Measurements from ENCODE around the gene FCHSD2.
"Not testable (repeated sequence)": the region's sequence is repeated elsewhere in the genome, so short reads cannot be mapped to it uniquely, and the experiment has no call there.

The FCHSD2 gene

GRCh38 chr11:73047773-73048371 is 94.2 kb downstream of the FCHSD2 start:
- Histone ChIP-seq H3K9ac (ENCODE audit: low read depth in 1 of 2, low read length in 2 of 2) (no peak overlapping the region), H3K27ac (ENCODE audit: low read depth in 2 of 2, low read length in 2 of 2) (peak overlapping the region; percentile 21 to 46), H3K4me1 (ENCODE audit: control insufficient read depth in 2 of 2, insufficient read depth in 2 of 2, low read length in 2 of 2) (peaks cover 2 to 6% of the 10 kb centered on the region in 2 donors)

GRCh38 chr11:73040046-73040445 is 102.1 kb downstream of the FCHSD2 start:
- Histone ChIP-seq H3K27me3 (ENCODE audit: control insufficient read depth in 2 of 2, insufficient read depth in 2 of 2, low read length in 2 of 2) (no peaks in the 10 kb centered on the region), H3K9ac (ENCODE audit: low read depth in 1 of 2, low read length in 2 of 2) (no peak overlapping the region), H3K9me3 (ENCODE audit: control insufficient read depth in 2 of 2, low read length in 2 of 2) (no peaks in the 10 kb centered on the region), H3K27ac (ENCODE audit: low read depth in 2 of 2, low read length in 2 of 2) (no peak overlapping the region), H3K4me1 (ENCODE audit: control insufficient read depth in 2 of 2, insufficient read depth in 2 of 2, low read length in 2 of 2) (no peaks in the 10 kb centered on the region), H3K36me3 (ENCODE audit: control insufficient read depth in 2 of 2, insufficient read depth in 2 of 2, low read length in 2 of 2) (no peaks in the 10 kb centered on the region), H3K4me3 (ENCODE audit: low read length in 2 of 2) (no peak overlapping the region)

More at GRCh38 chr11:73047773-73048371, 94.2 kb downstream of the FCHSD2 start:
- Histone ChIP-seq H3K36me3 (ENCODE audit: control insufficient read depth in 2 of 2, insufficient read depth in 2 of 2, low read length in 2 of 2) (no peaks in the 10 kb centered on the region), H3K27me3 (ENCODE audit: control insufficient read depth in 2 of 2, insufficient read depth in 2 of 2, low read length in 2 of 2) (no peaks in the 10 kb centered on the region), H3K9me3 (ENCODE audit: control insufficient read depth in 2 of 2, low read length in 2 of 2) (no peaks in the 10 kb centered on the region), H3K4me3 (ENCODE audit: low read length in 2 of 2) (peak overlapping the region in 1 of 2 donors; percentile 34)

- Histone ChIP-seq H3K9me3 (ENCODE audit: control insufficient read depth in 2 of 2, low read length in 2 of 2) (no peaks in the 10 kb centered on the region), H3K27me3 (ENCODE audit: control insufficient read depth in 2 of 2, insufficient read depth in 2 of 2, low read length in 2 of 2) (no peaks in the 10 kb centered on the region), H3K27ac (ENCODE audit: low read depth in 2 of 2, low read length in 2 of 2) (no peak overlapping the region), H3K4me3 (ENCODE audit: low read length in 2 of 2) (no peak overlapping the region), H3K4me1 (ENCODE audit: control insufficient read depth in 2 of 2, insufficient read depth in 2 of 2, low read length in 2 of 2) (peaks cover 0 to 4% of the 10 kb centered on the region in 2 donors), H3K36me3 (ENCODE audit: control insufficient read depth in 2 of 2, insufficient read depth in 2 of 2, low read length in 2 of 2) (no peaks in the 10 kb centered on the region), H3K9ac (ENCODE audit: low read depth in 1 of 2, low read length in 2 of 2) (no peak overlapping the region)
Observed at GRCh38 chr11:73034777-73035176, 107.3 kb downstream of the FCHSD2 start.

- Histone ChIP-seq H3K27ac (ENCODE audit: low read depth in 2 of 2, low read length in 2 of 2) (no peak overlapping the region), H3K4me1 (ENCODE audit: control insufficient read depth in 2 of 2, insufficient read depth in 2 of 2, low read length in 2 of 2) (peaks cover 0 to 4% of the 10 kb centered on the region in 2 donors), H3K4me3 (ENCODE audit: low read length in 2 of 2) (no peak overlapping the region), H3K9me3 (ENCODE audit: control insufficient read depth in 2 of 2, low read length in 2 of 2) (no peaks in the 10 kb centered on the region), H3K36me3 (ENCODE audit: control insufficient read depth in 2 of 2, insufficient read depth in 2 of 2, low read length in 2 of 2) (no peaks in the 10 kb centered on the region), H3K9ac (ENCODE audit: low read depth in 1 of 2, low read length in 2 of 2) (no peak overlapping the region), H3K27me3 (ENCODE audit: control insufficient read depth in 2 of 2, insufficient read depth in 2 of 2, low read length in 2 of 2) (no peaks in the 10 kb centered on the region)
Observed at GRCh38 chr11:73034331-73034730, 107.8 kb downstream of the FCHSD2 start.

GRCh38 chr11:73030130-73030529 is 112.0 kb downstream of the FCHSD2 start:
- Histone ChIP-seq H3K27me3 (ENCODE audit: control insufficient read depth in 2 of 2, insufficient read depth in 2 of 2, low read length in 2 of 2) (no peaks in the 10 kb centered on the region), H3K9ac (ENCODE audit: low read depth in 1 of 2, low read length in 2 of 2) (no peak overlapping the region), H3K9me3 (ENCODE audit: control insufficient read depth in 2 of 2, low read length in 2 of 2) (no peaks in the 10 kb centered on the region), H3K4me1 (ENCODE audit: control insufficient read depth in 2 of 2, insufficient read depth in 2 of 2, low read length in 2 of 2) (peaks cover 0 to 4% of the 10 kb centered on the region in 2 donors), H3K4me3 (ENCODE audit: low read length in 2 of 2) (no peak overlapping the region), H3K27ac (ENCODE audit: low read depth in 2 of 2, low read length in 2 of 2) (no peak overlapping the region), H3K36me3 (ENCODE audit: control insufficient read depth in 2 of 2, insufficient read depth in 2 of 2, low read length in 2 of 2) (no peaks in the 10 kb centered on the region)

- no peak overlapping the region for H3K4me3 ChIP-seq (ENCODE audit: low read length in 2 of 2)
- no peak overlapping the region for H3K9ac ChIP-seq (ENCODE audit: low read depth in 1 of 2, low read length in 2 of 2)
- H3K27me3 ChIP-seq (ENCODE audit: control insufficient read depth in 2 of 2, insufficient read depth in 2 of 2, low read length in 2 of 2), result no peaks in the 10 kb centered on the region
- H3K9me3 ChIP-seq (ENCODE audit: control insufficient read depth in 2 of 2, low read length in 2 of 2), result no peaks in the 10 kb centered on the region
- H3K36me3 ChIP-seq (ENCODE audit: control insufficient read depth in 2 of 2, insufficient read depth in 2 of 2, low read length in 2 of 2), result no peaks in the 10 kb centered on the region
- no peak overlapping the region for H3K27ac ChIP-seq (ENCODE audit: low read depth in 2 of 2, low read length in 2 of 2)
- H3K4me1 ChIP-seq (ENCODE audit: control insufficient read depth in 2 of 2, insufficient read depth in 2 of 2, low read length in 2 of 2), result no peaks in the 10 kb centered on the region
Observed at GRCh38 chr11:73029403-73029802, 112.7 kb downstream of the FCHSD2 start.

- Histone ChIP-seq H3K9ac (ENCODE audit: low read depth in 1 of 2, low read length in 2 of 2) (no peak overlapping the region), H3K36me3 (ENCODE audit: control insufficient read depth in 2 of 2, insufficient read depth in 2 of 2, low read length in 2 of 2) (no peaks in the 10 kb centered on the region), H3K27me3 (ENCODE audit: control insufficient read depth in 2 of 2, insufficient read depth in 2 of 2, low read length in 2 of 2) (no peaks in the 10 kb centered on the region), H3K4me3 (ENCODE audit: low read length in 2 of 2) (no peak overlapping the region), H3K9me3 (ENCODE audit: control insufficient read depth in 2 of 2, low read length in 2 of 2) (no peaks in the 10 kb centered on the region), H3K27ac (ENCODE audit: low read depth in 2 of 2, low read length in 2 of 2) (peak overlapping the region in 1 of 2 donors; percentile 46), H3K4me1 (ENCODE audit: control insufficient read depth in 2 of 2, insufficient read depth in 2 of 2, low read length in 2 of 2) (no peaks in the 10 kb centered on the region)
Observed at GRCh38 chr11:73028611-73029010, 113.5 kb downstream of the FCHSD2 start.

- H3K27me3 ChIP-seq (ENCODE audit: control insufficient read depth in 2 of 2, insufficient read depth in 2 of 2, low read length in 2 of 2); H3K4me3 ChIP-seq (ENCODE audit: low read length in 2 of 2); H3K4me1 ChIP-seq (ENCODE audit: control insufficient read depth in 2 of 2, insufficient read depth in 2 of 2, low read length in 2 of 2); H3K36me3 ChIP-seq (ENCODE audit: control insufficient read depth in 2 of 2, insufficient read depth in 2 of 2, low read length in 2 of 2); H3K9me3 ChIP-seq (ENCODE audit: control insufficient read depth in 2 of 2, low read length in 2 of 2); H3K27ac ChIP-seq (ENCODE audit: low read depth in 2 of 2, low read length in 2 of 2); H3K9ac ChIP-seq (ENCODE audit: low read depth in 1 of 2, low read length in 2 of 2): not testable (repeated sequence)
Observed at GRCh38 chr11:73027840-73028239, 114.3 kb downstream of the FCHSD2 start.

- Histone ChIP-seq H3K4me3 (ENCODE audit: low read length in 2 of 2) (no peak overlapping the region), H3K27me3 (ENCODE audit: control insufficient read depth in 2 of 2, insufficient read depth in 2 of 2, low read length in 2 of 2) (no peaks in the 10 kb centered on the region), H3K9ac (ENCODE audit: low read depth in 1 of 2, low read length in 2 of 2) (no peak overlapping the region), H3K4me1 (ENCODE audit: control insufficient read depth in 2 of 2, insufficient read depth in 2 of 2, low read length in 2 of 2) (no peaks in the 10 kb centered on the region), H3K36me3 (ENCODE audit: control insufficient read depth in 2 of 2, insufficient read depth in 2 of 2, low read length in 2 of 2) (no peaks in the 10 kb centered on the region), H3K27ac (ENCODE audit: low read depth in 2 of 2, low read length in 2 of 2) (no peak overlapping the region), H3K9me3 (ENCODE audit: control insufficient read depth in 2 of 2, low read length in 2 of 2) (no peaks in the 10 kb centered on the region)
Observed at GRCh38 chr11:73024639-73025038, 117.5 kb downstream of the FCHSD2 start.

GRCh38 chr11:73019996-73020395 is 122.1 kb downstream of the FCHSD2 start:
- H3K9ac ChIP-seq (ENCODE audit: low read depth in 1 of 2, low read length in 2 of 2), result no peak overlapping the region
- no peaks in the 10 kb centered on the region for H3K36me3 ChIP-seq (ENCODE audit: control insufficient read depth in 2 of 2, insufficient read depth in 2 of 2, low read length in 2 of 2)
- no peak overlapping the region for H3K27ac ChIP-seq (ENCODE audit: low read depth in 2 of 2, low read length in 2 of 2)
- no peaks in the 10 kb centered on the region for H3K9me3 ChIP-seq (ENCODE audit: control insufficient read depth in 2 of 2, low read length in 2 of 2)
- no peaks in the 10 kb centered on the region for H3K27me3 ChIP-seq (ENCODE audit: control insufficient read depth in 2 of 2, insufficient read depth in 2 of 2, low read length in 2 of 2)
- H3K4me3 ChIP-seq (ENCODE audit: low read length in 2 of 2), result no peak overlapping the region
- H3K4me1 ChIP-seq (ENCODE audit: control insufficient read depth in 2 of 2, insufficient read depth in 2 of 2, low read length in 2 of 2), result no peaks in the 10 kb centered on the region

- Histone ChIP-seq H3K4me3 (ENCODE audit: low read length in 2 of 2) (no peak overlapping the region), H3K27ac (ENCODE audit: low read depth in 2 of 2, low read length in 2 of 2) (no peak overlapping the region), H3K9me3 (ENCODE audit: control insufficient read depth in 2 of 2, low read length in 2 of 2) (no peaks in the 10 kb centered on the region), H3K4me1 (ENCODE audit: control insufficient read depth in 2 of 2, insufficient read depth in 2 of 2, low read length in 2 of 2) (no peaks in the 10 kb centered on the region), H3K9ac (ENCODE audit: low read depth in 1 of 2, low read length in 2 of 2) (no peak overlapping the region), H3K27me3 (ENCODE audit: control insufficient read depth in 2 of 2, insufficient read depth in 2 of 2, low read length in 2 of 2) (no peaks in the 10 kb centered on the region), H3K36me3 (ENCODE audit: control insufficient read depth in 2 of 2, insufficient read depth in 2 of 2, low read length in 2 of 2) (no peaks in the 10 kb centered on the region)
Observed at GRCh38 chr11:73019449-73019848, 122.7 kb downstream of the FCHSD2 start.

All from mucosa of rectum (tissue), 2 donors.